Measurements from ENCODE around the gene ASCL2.

Gene ASCL2

DNA sequence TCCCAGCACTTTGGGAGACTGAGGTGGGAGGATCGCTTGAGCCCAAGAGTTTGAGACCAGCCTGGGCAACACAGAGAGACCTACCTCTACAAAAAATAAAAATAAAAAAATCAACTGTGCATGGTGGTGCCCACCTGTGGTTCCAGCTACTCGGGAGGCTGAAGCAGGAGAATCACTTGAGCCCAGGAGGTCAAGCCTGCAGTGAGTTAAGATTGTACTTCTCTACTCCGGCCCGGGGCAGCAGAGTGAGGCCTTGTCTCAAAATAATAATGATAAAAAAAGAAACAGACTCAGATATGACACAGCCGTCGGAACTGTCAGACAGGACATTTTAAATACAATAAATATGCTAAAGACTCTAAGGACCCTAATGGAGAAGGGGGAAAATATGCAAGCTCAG is 18.4 kb downstream of the ASCL2 start:
- Histone ChIP-seq H3K18ac (ENCODE audit: low read length) (no peak overlapping the region), H4K12ac (ENCODE audit: low read depth, low read length) (no peak overlapping the region), H3K36me3 (ENCODE audit: control insufficient read depth in 1 of 2, insufficient read depth in 2 of 2, low read length in 2 of 2) (no peaks in the 10 kb centered on the region), H2BK120ac (ENCODE audit: insufficient read depth, low read length, poor library complexity) (no peak overlapping the region), H3K79me1 (ENCODE audit: low read length) (no peaks in the 10 kb centered on the region), H2BK12ac (ENCODE audit: low read length) (no peak overlapping the region), H3K9ac (ENCODE audit: low read length) (no peak overlapping the region), H2AFZ (ENCODE audit: insufficient read depth, low read length, poor library complexity) (no peak overlapping the region), H3K79me2 (ENCODE audit: control insufficient read depth, insufficient read depth, low read length, poor library complexity) (no peaks in the 10 kb centered on the region), H4K8ac (ENCODE audit: low read depth, low read length) (no peak overlapping the region), H3K14ac (ENCODE audit: low read length) (no peak overlapping the region), H3K27me3 (ENCODE audit: insufficient read depth, low read length) (no peaks in the 10 kb centered on the region), H3K27ac (ENCODE audit: low read depth, low read length) (no peak overlapping the region), H3K9me3 (ENCODE audit: insufficient read depth, low read depth, low read length) (no peaks in the 10 kb centered on the region), H3K4ac (ENCODE audit: low read depth, low read length) (no peak overlapping the region), H4K91ac (ENCODE audit: low read depth, low read length) (no peak overlapping the region), H3K4me3 (ENCODE audit: low read depth, low read length) (no peak overlapping the region), H3K23ac (ENCODE audit: low read length) (no peak overlapping the region), H3K4me2 (ENCODE audit: low read length) (no peak overlapping the region), H3K4me1 (ENCODE audit: control insufficient read depth in 1 of 2, insufficient read depth in 2 of 2, low read length in 2 of 2) (peaks cover 14 to 17% of the 10 kb centered on the region in 2 experiments), H2BK5ac (ENCODE audit: low read depth, low read length, poor library complexity) (no peak overlapping the region), H2AK5ac (ENCODE audit: low read length) (no peak overlapping the region)
- no peak for DNase-seq
- WGBS (ENCODE audit: extremely low coverage, insufficient coverage, insufficient read length): no CpG with 5 or more reads among the region's 6 CpGs

GRCh38 chr11:2251138-2251537 is 19.2 kb downstream of the ASCL2 start:
- H3K9me3 ChIP-seq (ENCODE audit: insufficient read depth, low read depth, low read length): no peaks in the 10 kb centered on the region
- no peak overlapping the region for H2BK5ac ChIP-seq (ENCODE audit: low read depth, low read length, poor library complexity)
- H4K12ac ChIP-seq (ENCODE audit: low read depth, low read length): no peak overlapping the region
- no peaks in the 10 kb centered on the region for H3K79me2 ChIP-seq (ENCODE audit: control insufficient read depth, insufficient read depth, low read length, poor library complexity)
- no peaks in the 10 kb centered on the region for H3K36me3 ChIP-seq (ENCODE audit: control insufficient read depth in 1 of 2, insufficient read depth in 2 of 2, low read length in 2 of 2)
- no peak overlapping the region for H2BK120ac ChIP-seq (ENCODE audit: insufficient read depth, low read length, poor library complexity)
- no peaks in the 10 kb centered on the region for H3K27me3 ChIP-seq (ENCODE audit: insufficient read depth, low read length)
- no peak overlapping the region for H3K9ac ChIP-seq (ENCODE audit: low read length)
- no peak overlapping the region for H4K91ac ChIP-seq (ENCODE audit: low read depth, low read length)
- peaks cover 7 to 10% of the 10 kb centered on the region in 2 experiments for H3K4me1 ChIP-seq (ENCODE audit: control insufficient read depth in 1 of 2, insufficient read depth in 2 of 2, low read length in 2 of 2)
- no peak overlapping the region for H2AK5ac ChIP-seq (ENCODE audit: low read length)
- H3K79me1 ChIP-seq (ENCODE audit: low read length): no peaks in the 10 kb centered on the region
- H3K4me3 ChIP-seq (ENCODE audit: low read depth, low read length): no peak overlapping the region
- no peak overlapping the region for H4K8ac ChIP-seq (ENCODE audit: low read depth, low read length)
- peak in 1 of 2 donors; percentile 67 for DNase-seq
- H2AFZ ChIP-seq (ENCODE audit: insufficient read depth, low read length, poor library complexity): no peak overlapping the region
- no peak overlapping the region for H2BK12ac ChIP-seq (ENCODE audit: low read length)
- H3K4me2 ChIP-seq (ENCODE audit: low read length): no peak overlapping the region
- no CpG with 5 or more reads among the region's 6 CpGs for WGBS (ENCODE audit: extremely low coverage, insufficient coverage, insufficient read length)
- no peak overlapping the region for H3K18ac ChIP-seq (ENCODE audit: low read length)
- no peak overlapping the region for H3K14ac ChIP-seq (ENCODE audit: low read length)
- H3K4ac ChIP-seq (ENCODE audit: low read depth, low read length): no peak overlapping the region
- no peak overlapping the region for H3K23ac ChIP-seq (ENCODE audit: low read length)
- H3K27ac ChIP-seq (ENCODE audit: low read depth, low read length): no peak overlapping the region

- Histone ChIP-seq H4K12ac (ENCODE audit: low read depth, low read length) (no peak overlapping the region), H3K9ac (ENCODE audit: low read length) (no peak overlapping the region), H2BK120ac (ENCODE audit: insufficient read depth, low read length, poor library complexity) (no peak overlapping the region), H3K4me1 (ENCODE audit: control insufficient read depth in 1 of 2, insufficient read depth in 2 of 2, low read length in 2 of 2) (peaks cover 7 to 10% of the 10 kb centered on the region in 2 experiments), H3K4me3 (ENCODE audit: low read depth, low read length) (no peak overlapping the region), H4K91ac (ENCODE audit: low read depth, low read length) (no peak overlapping the region), H3K79me1 (ENCODE audit: low read length) (no peaks in the 10 kb centered on the region), H2AK5ac (ENCODE audit: low read length) (no peak overlapping the region), H3K79me2 (ENCODE audit: control insufficient read depth, insufficient read depth, low read length, poor library complexity) (no peaks in the 10 kb centered on the region), H3K9me3 (ENCODE audit: insufficient read depth, low read depth, low read length) (no peaks in the 10 kb centered on the region), H2BK5ac (ENCODE audit: low read depth, low read length, poor library complexity) (no peak overlapping the region), H3K4ac (ENCODE audit: low read depth, low read length) (no peak overlapping the region), H3K18ac (ENCODE audit: low read length) (no peak overlapping the region), H3K27ac (ENCODE audit: low read depth, low read length) (no peak overlapping the region), H3K36me3 (ENCODE audit: control insufficient read depth in 1 of 2, insufficient read depth in 2 of 2, low read length in 2 of 2) (no peaks in the 10 kb centered on the region), H2BK12ac (ENCODE audit: low read length) (no peak overlapping the region), H2AFZ (ENCODE audit: insufficient read depth, low read length, poor library complexity) (no peak overlapping the region), H4K8ac (ENCODE audit: low read depth, low read length) (no peak overlapping the region), H3K14ac (ENCODE audit: low read length) (no peak overlapping the region), H3K23ac (ENCODE audit: low read length) (no peak overlapping the region), H3K27me3 (ENCODE audit: insufficient read depth, low read length) (no peaks in the 10 kb centered on the region), H3K4me2 (ENCODE audit: low read length) (no peak overlapping the region)
- no peak for DNase-seq
- no CpG with 5 or more reads among the region's 8 CpGs for WGBS (ENCODE audit: extremely low coverage, insufficient coverage, insufficient read length)
Measured at GRCh38 chr11:2250485-2250884, 19.9 kb downstream of the ASCL2 start.

GRCh38 chr11:2250041-2250440 is 20.3 kb downstream of the ASCL2 start:
- no peak overlapping the region for H3K18ac ChIP-seq (ENCODE audit: low read length)
- H3K79me2 ChIP-seq (ENCODE audit: control insufficient read depth, insufficient read depth, low read length, poor library complexity): no peaks in the 10 kb centered on the region
- no peak overlapping the region for H3K4me3 ChIP-seq (ENCODE audit: low read depth, low read length)
- H2AFZ ChIP-seq (ENCODE audit: insufficient read depth, low read length, poor library complexity): no peak overlapping the region
- no CpG with 5 or more reads among the region's 9 CpGs for WGBS (ENCODE audit: extremely low coverage, insufficient coverage, insufficient read length)
- no peak for DNase-seq
- no peaks in the 10 kb centered on the region for H3K27me3 ChIP-seq (ENCODE audit: insufficient read depth, low read length)
- H3K9ac ChIP-seq (ENCODE audit: low read length): no peak overlapping the region
- no peak overlapping the region for H2BK5ac ChIP-seq (ENCODE audit: low read depth, low read length, poor library complexity)
- no peak overlapping the region for H2BK120ac ChIP-seq (ENCODE audit: insufficient read depth, low read length, poor library complexity)
- no peak overlapping the region for H3K4ac ChIP-seq (ENCODE audit: low read depth, low read length)
- H4K8ac ChIP-seq (ENCODE audit: low read depth, low read length): no peak overlapping the region
- peaks cover 7 to 10% of the 10 kb centered on the region in 2 experiments for H3K4me1 ChIP-seq (ENCODE audit: control insufficient read depth in 1 of 2, insufficient read depth in 2 of 2, low read length in 2 of 2)
- H3K9me3 ChIP-seq (ENCODE audit: insufficient read depth, low read depth, low read length): no peaks in the 10 kb centered on the region
- H3K27ac ChIP-seq (ENCODE audit: low read depth, low read length): no peak overlapping the region
- H3K23ac ChIP-seq (ENCODE audit: low read length): no peak overlapping the region
- H4K12ac ChIP-seq (ENCODE audit: low read depth, low read length): no peak overlapping the region
- H3K4me2 ChIP-seq (ENCODE audit: low read length): no peak overlapping the region
- no peaks in the 10 kb centered on the region for H3K79me1 ChIP-seq (ENCODE audit: low read length)
- H3K14ac ChIP-seq (ENCODE audit: low read length): no peak overlapping the region
- H3K36me3 ChIP-seq (ENCODE audit: control insufficient read depth in 1 of 2, insufficient read depth in 2 of 2, low read length in 2 of 2): no peaks in the 10 kb centered on the region
- no peak overlapping the region for H4K91ac ChIP-seq (ENCODE audit: low read depth, low read length)
- no peak overlapping the region for H2BK12ac ChIP-seq (ENCODE audit: low read length)
- no peak overlapping the region for H2AK5ac ChIP-seq (ENCODE audit: low read length)
